ENCODE measurements around the gene TMEFF2.

TMEFF2 gene

DNA sequence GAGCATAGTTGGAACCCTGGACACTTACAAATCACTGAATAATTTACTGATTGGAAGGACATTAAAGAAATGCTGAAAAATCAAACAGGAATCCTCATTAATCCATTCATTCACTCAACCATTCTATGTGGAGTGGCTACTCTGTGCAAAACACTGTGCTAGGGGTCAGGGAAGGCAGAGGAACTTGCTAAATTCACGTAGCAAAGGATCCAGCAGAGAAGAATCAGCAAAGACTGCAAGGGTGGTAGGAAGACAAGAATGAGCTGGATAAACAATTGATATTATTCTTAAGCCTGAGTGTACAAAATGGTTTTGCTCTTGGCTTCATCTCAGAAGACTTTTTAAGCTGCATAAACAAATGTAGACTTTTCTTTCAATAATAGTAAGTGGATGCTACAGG lies 183.5 kb downstream of the TMEFF2 start:
- no peak for DNase-seq (ENCODE audit: low spot score)

DNA sequence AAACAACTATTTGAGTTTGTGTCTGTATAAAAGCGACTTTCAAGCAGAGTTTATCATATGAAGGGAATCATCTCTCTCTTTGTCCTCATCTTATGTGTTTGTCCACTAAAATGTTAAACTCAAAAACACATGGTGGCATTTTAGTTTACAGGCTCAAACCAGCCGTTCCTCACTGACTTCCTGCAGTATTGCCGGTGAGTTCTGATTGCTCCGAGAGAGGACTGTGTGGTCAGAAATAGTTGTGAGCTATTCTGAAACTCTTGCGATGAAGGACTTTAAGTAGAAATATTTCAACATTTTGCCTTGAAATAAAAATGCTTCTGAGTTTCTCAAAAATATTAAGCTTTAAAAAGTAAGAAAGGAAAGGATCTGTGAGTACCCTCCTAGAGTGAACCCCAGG lies 184.7 kb downstream of the TMEFF2 start:
- DNase-seq (ENCODE audit: low spot score): no peak

DNA sequence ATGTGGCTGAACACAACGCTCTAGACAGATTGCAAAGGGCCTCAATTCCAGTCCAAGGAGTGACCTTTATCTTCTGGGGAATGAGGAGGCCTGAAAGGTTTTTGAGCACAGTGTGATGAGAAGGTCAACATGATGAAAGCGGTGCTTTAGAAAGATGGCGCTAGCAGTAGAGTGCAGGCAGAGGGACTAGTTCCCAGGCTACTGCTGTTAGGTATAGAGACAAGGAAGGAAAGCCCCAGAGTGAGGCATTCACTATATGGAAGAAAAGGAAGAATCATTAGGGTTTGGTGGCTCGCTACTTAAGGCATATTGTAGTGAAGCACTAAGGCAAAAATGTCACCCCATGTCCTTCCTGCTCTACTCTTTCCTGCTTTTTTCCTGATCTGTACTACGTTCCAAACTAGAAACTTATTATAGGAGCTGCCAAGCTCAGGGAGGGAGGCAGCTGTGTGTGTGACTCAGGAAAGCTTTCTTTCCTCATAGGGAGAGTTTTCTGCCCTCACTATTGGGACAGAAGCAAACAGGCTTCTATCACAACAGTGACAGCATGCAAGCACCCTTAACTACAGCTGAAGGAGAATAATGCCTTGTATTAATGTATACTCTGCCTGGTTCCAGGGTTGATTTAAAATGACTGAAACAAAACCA lies 187.0 kb downstream of the TMEFF2 start:
- no peak for DNase-seq (ENCODE audit: low spot score)

DNA sequence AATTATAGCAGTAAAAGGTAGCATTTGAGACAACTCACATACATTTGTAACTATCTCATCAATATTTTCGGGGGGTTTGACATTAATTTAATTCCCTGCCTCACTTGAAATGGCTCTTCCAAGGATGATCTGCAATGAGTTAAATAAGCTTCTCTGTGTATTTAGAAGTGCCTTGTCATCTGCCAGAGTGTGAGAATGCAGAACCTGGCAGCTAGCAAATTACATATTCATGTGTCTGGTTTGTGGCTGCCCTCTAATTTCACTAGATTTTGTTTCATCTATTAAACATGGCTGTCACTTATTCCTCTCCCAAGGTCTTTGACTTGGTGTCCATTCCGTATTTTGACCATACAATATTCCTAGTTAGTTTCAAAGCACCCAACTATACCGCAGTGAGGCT lies 189.5 kb downstream of the TMEFF2 start:
- DNase-seq (ENCODE audit: low spot score): no peak

DNA sequence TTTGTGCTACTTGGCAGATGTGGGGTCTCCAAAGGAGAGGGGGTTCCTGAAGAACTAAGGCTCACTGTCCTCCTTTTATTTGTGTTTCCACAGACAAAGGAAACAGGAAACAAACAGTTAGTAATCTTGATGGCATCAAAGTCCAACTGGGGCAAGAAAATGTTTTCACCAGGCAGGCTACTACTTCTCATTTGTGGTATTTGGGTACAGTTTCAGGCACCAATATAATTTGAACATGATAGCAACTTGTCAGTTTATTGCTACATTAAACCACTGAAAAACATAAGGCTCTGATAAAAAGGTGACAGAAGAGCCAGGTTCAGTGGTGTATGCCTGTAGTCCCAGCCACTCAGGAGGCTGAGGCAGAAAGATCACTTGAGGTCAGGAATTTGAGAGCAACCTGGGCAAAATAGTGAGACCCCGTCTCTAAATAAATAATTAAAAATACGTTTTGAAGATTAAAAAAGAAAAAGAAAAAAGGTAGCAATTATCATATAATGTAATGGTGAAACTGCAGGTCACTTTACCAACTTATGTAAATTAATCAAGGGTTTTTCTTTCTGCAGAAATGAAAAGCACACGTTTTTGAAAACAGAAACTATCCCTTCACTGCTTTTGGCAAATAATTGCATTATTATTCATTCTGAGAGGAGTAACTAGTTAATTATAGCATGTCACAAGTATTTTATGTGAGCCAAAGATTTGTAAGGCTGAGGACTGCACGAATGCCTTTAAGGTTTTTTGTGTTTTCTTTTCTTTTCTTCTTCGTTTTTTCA lies 190.4 kb downstream of the TMEFF2 start:
- DNase-seq (ENCODE audit: low spot score): no peak

DNA sequence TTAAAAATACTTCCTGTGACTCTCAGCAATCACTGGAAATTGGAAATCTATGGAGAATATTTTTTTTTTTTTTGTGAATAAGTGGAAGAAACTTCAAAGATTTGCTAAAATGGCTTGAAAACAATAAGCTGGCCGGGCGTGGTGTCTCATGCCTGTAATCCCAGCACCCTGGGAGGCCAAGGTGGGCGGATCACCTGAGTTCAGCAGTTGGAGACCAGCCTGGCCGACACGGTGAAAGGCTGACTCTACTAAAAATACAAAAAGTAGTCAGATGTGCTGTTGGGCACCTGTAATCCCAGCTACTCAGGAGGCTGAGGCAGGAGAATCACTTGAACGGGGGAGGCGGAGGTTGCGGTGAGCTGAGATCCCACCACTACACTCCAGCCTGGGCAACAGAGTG lies 192.3 kb downstream of the TMEFF2 start:
- no peak for DNase-seq (ENCODE audit: low spot score)

DNA sequence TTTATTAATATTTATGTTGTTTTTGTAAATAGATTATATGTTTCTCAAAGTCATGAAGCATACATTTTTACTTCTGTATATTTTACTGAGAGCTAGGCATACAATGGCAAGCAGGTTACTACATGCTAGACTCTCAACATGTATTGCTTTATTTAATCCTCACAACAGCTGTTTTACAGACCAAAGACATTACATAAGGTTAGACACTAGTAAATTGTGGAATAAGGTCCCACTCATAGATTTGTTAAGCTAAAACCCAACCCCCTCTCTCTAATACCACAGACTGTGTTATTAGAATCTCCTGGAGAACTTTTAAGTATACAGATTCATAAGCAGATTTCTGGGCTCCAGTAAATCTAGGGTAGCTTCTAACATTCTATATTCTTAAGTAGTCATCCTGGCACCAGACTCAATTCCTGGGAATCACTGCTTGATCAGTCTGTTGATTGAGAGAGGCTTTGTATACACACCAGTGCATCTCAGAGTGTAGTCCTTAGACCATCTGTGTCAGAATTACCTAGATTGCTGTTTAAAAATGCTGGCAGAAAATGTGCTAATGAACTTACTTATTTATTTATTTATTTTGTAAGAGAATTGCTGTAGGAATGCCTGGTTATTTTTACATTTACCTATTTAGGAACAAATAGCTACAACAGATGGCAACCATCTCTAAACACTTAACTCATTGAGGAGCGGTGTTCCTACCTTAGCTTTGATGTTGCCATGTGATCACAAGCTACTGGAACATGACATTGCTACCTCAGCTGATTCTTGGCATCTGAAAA lies 194.3 kb downstream of the TMEFF2 start:
- DNase-seq (ENCODE audit: low spot score): no peak

DNA sequence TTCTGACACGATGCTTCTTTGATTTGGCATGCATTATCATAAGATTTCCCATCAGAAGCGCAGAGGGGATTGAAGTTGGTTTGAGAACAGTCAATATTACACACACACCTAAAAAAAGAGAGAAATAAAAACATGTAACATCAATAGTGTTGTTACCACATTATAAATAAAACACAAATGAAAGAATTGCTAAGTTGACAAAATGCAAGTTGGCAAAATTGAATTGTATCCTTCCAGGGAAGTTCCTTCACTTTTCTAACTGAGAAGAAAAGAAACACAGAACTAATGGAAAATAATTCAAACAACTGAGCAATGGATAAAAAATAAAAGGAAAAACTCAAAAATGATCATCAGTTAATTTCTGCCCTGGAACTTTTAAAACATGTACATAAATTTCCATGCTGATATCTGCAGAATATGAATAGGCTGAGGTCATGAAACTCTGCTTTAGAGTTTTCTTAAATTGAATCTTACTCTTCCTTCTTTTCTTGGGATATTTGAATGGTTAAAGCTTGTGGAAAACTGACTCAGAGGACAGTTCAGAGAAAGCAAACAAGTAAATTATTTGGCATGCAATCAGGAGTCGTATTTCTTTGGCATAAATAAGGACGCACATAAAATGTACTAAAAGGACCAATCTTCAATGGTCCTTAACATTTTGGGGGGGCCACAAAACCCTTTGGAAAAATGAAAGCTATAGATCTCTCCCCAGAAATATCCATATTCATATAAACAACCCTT lies 195.5 kb downstream of the TMEFF2 start:
- no peak for DNase-seq (ENCODE audit: low spot score)

DNA sequence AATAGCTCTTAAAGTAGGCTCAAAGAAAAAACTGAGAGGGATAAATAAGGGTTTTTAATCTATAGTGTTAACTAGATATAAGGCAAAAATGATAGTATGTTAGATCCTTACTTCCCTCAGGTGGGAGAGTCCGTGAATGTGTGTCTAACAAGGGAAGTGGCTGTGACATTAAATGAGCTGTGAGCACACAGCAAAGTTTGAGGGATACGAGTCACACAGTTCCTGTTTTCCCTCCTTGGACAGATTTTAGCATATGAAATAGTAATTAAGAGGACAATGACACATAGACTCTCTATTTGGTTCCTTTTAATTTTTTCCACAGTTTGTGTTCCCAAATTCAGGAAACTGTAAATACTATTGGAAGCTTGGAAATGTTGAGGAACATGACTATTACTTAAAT lies 199.4 kb downstream of the TMEFF2 start:
- no peak for DNase-seq (ENCODE audit: low spot score)

DNA sequence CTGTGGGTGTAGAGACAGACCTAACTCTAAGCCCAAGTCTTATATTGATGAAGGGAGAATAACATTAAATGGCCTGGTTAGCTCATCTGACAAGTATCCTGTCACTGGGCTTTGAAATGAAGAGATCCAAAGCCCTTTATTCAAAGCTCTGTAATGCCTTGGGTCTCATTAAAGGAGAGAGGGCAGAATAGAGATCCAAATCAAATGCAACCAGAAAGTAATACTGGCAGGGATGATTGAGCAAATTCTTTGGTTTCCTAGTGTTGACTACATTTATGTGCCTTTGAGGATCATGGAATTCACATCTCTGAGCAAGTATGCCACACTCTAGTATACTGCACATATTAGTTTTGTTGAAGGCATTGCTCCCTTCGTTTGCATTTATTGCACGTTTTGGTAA lies 200.0 kb downstream of the TMEFF2 start:
- no peak for DNase-seq (ENCODE audit: low spot score)

DNA sequence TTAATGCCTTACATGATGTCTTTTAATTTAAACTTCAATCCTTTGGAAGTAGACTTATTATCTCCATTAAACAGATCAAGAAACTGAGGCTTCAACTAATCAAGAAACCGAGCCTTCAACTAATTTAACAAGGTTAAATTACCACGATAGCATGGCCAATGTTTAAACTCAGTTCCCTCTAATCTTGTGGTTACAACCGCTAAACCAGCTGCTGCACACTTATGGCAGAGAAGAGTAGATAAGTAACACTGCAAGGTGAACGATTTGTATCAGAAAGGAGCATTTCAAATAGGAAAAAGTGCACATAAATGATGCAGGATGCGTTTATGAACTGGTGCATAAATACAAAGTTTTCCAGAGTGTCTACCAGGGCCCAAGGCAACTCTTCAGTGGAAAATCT lies 203.3 kb downstream of the TMEFF2 start:
- DNase-seq (ENCODE audit: low spot score): no peak

DNA sequence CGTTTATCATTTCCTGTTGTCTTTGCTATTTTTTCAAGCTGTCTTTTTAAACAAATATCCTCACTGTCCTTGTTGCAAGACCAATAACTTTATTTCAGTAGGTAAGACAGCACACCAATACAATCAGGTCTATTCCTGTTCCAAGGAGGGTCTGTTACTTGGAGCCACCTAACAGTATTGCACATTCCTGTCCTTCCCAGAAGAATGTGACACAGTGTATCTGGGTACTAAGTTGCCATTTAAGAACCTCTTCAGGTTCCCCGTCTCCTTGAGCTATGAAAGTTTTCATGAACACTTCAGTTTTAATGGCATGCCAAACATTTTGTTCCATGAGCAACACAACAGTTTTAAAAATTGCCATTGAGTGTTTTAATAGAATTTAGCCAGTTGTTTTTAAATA lies 209.0 kb downstream of the TMEFF2 start:
- DNase-seq (ENCODE audit: low spot score): no peak

DNA sequence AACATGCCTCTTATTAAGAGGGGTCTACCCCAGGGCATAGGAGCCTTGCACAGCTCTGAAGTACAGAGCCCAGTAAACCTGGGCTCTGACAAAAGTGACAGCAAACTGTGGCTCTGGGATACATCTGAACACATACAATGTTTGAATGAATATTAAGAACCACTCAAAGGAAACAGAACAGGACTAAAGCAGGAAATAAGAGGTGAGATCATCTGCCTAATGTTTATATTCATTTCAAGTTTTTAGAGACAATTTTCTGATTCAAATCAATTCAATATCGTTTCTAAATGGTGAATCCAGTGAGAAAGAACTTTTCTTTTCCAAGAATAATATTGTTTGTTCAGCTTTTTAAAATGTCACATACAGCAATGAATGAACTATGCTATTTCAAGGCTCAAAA lies 211.1 kb downstream of the TMEFF2 start:
- DNase-seq (ENCODE audit: low spot score): no peak

DNA sequence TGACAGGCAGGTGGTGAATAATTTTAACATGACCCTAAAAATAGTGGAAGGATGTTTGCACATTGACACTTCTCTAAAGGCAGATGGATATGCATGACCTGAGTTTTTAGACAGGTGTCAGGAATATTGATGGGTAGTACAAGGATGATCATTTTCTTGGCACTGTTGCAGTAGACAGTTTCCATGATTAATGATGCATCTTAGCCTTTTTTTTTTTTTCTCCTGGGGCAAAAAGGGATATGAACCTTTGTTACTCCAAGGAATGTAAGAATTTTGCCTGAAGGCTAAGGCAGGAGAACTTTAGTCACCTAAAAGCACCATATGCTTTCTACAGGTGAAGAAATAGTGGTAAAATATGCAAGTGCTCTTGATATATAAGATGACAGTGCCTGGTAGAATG lies 211.5 kb downstream of the TMEFF2 start:
- DNase-seq (ENCODE audit: low spot score): no peak

DNA sequence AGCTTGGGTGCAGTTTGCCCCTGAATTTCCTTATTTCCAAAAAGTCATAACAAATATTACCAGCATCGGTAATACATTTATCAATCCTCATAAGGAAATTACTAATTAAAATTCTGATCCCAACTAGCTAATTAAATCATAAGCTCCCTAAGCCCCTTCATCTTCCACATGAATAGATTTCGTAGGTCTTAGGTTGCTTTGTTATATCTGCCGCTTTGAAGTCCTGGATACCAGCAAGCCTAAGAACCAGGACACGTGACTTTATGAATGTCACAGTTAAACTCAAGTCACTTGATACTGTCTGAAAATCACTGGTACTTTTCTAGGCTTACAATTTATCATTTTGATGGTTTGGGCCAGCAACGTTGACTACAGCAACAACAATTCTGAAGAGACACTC lies 213.0 kb downstream of the TMEFF2 start:
- no peak for DNase-seq (ENCODE audit: low spot score)

DNA sequence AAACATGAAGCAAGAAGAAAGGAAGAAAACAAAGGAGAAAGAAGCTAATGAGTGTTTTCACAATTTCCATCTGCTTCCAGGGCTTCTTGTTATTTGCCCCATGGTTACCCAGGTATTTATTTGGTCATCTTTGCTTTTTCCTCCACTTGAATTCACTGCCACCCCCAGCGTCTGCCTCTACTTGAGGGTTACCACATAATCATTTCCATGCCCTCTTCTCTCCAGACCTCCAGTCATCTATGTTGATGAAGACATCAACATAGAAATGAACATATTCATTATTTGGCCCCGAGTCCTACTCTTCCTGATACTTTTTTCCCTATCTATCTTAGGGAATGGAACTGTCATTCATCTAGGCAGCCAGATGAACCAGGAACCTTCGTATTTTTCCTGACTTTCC lies 214.2 kb downstream of the TMEFF2 start:
- DNase-seq (ENCODE audit: low spot score): no peak

DNA sequence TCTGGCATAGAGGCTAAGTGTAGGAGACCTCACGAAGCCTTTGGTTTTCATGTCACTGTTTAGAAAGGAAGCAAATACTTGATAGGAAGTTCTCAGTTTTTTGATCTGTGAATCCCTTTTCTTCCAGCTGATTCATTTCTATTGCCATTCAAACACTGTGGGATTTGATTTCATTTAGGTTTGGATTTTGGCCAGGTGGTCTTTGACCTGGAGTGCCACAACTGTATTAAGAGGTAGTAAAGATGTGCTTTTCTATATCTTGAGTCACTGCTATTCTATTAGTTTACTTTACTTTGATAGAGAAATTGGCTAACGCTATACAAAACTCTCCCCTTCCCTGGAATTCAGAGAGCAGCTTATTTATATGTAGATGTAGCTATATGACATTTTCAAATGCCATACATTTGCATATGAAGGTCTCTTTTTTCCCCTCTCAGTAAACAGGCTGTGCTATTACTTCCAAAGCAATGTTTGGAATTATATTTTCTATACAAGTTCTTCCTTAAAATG lies 215.5 kb downstream of the TMEFF2 start:
- no peak for DNase-seq (ENCODE audit: low spot score)

DNA sequence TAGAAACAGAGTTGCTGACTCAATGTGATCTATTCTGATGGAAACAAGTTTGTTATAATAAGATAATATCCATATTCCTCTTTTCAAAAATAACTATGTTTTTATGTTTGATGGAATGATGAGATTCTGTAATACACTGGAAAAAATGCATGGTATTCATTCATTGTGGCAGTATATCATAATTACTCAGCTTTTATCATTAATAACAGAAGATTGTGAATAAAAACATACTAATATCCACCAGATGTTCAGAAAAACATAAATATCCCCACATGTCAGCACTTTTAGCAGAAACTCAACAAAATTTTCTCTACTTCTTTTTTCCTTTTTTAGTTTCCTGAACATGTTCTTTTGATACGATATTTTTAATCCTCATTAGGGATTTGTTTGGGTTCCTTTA lies 217.0 kb downstream of the TMEFF2 start:
- no peak for DNase-seq (ENCODE audit: low spot score)

DNA sequence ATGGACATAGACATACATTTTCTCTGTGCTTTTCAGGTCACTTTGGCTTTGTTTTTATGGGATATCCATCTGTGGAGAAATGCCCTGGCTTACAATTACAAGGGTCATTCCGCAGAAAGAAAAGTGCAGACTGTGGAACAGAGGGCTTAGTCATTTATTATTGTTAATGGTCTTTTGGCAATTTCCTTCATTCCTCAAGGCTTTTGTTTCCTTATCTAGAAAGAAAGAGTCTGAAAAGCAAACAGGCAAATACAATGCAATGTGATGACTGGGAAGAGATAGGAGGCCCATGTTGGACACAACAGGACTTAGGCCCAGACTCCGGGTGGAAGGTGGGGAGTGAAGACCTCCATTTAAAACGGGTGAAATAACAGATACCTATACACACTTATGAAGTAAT lies 218.3 kb downstream of the TMEFF2 start:
- no peak for DNase-seq (ENCODE audit: low spot score)

DNA sequence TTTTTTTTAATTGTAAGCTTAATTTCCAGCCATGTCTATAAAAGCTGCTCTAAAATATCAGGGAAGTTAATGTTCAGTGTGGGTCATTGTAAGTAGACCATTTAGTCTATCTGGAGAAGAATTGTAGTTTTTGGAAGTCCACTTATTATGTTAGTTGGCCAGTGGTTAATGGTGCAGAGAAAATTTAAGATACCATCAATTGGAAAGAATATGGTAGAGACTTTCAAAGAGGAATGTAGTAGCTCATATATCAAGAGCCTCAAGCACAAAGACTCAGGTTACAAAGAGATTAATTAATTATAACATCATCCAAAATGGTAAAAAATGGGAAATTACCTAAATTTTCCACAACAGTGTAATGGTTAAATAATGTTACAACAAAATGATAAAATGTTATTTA lies 220.1 kb downstream of the TMEFF2 start:
- DNase-seq (ENCODE audit: low spot score): no peak

DNA sequence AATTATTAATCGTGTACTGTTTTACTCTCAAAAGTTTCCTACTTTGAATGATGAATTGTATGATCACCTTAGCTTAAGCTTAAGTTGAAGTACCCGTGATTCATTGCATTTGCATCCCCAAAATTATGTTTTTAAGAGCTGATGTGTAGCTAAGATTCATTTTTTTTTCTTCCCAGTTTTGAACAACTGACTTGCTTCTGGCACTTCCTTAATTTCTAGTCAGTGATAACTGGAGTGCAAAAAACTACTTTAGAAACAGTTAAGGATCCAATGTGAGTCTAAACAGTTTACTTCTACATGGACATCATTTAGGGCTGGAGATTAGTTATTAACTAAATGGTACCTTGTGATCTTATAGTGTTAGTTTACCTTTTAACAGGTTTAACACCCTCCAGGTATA lies 223.9 kb downstream of the TMEFF2 start:
- DNase-seq (ENCODE audit: low spot score): no peak

DNA sequence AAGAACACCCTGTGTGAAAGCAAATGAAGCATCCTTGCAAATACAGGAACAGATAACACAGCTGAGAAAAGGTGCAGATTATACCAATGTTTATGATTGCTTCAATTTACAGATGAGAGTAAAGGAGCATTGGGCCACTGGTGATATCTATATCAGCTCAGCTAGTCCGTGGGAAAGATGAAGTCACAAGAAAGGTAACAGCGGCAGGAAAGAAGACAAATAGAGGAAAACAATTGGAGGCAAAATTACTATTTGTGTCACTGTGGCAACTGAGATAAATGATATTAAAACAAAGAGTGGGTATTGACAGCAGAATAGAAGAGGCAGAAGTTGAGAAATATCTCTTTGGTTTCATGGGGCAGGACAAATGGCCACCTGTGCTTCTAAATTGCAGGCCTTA lies 226.6 kb downstream of the TMEFF2 start:
- no peak for DNase-seq (ENCODE audit: low spot score)

Data from hematopoietic multipotent progenitor cell treated with erythropoietin and hydrocortisone succinate and interleukin-3 and kit ligand, for 17 days (in vitro differentiated cells).